DND-41 (cell line): ENCODE results near the gene CXCR5.

Source experiments
- ATAC-seq: fragments of 200-7000 bp; cut with Tn5 transposase; 3 replicates; pipeline ENCODE4 v1.9.1; 2021; ENCODE audit warnings: low read depth; ENCODE audit not compliant: insufficient read depth
- DNase-seq: peaks from one replicate; pipeline ENCODE4 v3.0.0-alpha.2; 2020
- H2AFZ ChIP-seq: 2 replicates; pipeline ENCODE4 v1.6.0; 2012; ENCODE audit warnings: low read depth, low read length
- H3K27ac ChIP-seq: 2 replicates; pipeline ENCODE4 v1.5.1; 2012; ENCODE audit warnings: low read length, inconsistent platforms
- H3K27me3 ChIP-seq: fragments of 200-600 bp; sonication (generic); 2 replicates; pipeline ENCODE4 v1.6.0; 2012; ENCODE audit warnings: low read length, mild to moderate bottlenecking, inconsistent platforms; ENCODE audit not compliant: insufficient read depth, poor library complexity
- H3K36me3 ChIP-seq: 2 replicates; pipeline ENCODE4 v1.5.1; 2012; ENCODE audit warnings: low read length, inconsistent platforms; ENCODE audit not compliant: insufficient read depth
- H3K4me1 ChIP-seq: 2 replicates; pipeline ENCODE4 v1.5.1; 2012; ENCODE audit warnings: mild to moderate bottlenecking, low read length; ENCODE audit not compliant: insufficient read depth
- H3K4me2 ChIP-seq: 2 replicates; pipeline ENCODE4 v1.6.0; 2012; ENCODE audit warnings: mild to moderate bottlenecking, moderate library complexity, low read length, inconsistent platforms; ENCODE audit not compliant: insufficient read depth
- H3K4me3 ChIP-seq, 2 experiments: fragments of 200-600 bp in 1 of 2; shearing (Covaris generic) in 1 of 2; 2 replicates each; pipeline ENCODE4 v1.5.1; 2012 to 2016; ENCODE audit warnings: inconsistent platforms in 2 of 2, low read length in 2 of 2, mild to moderate bottlenecking in 2 of 2, low read depth in 1 of 2, moderate library complexity in 1 of 2
- H3K79me2 ChIP-seq: 2 replicates; pipeline ENCODE4 v1.6.0; 2012; ENCODE audit warnings: low read length, inconsistent platforms; ENCODE audit not compliant: insufficient read depth
- H3K9ac ChIP-seq: 2 replicates; pipeline ENCODE4 v1.6.0; 2012; ENCODE audit warnings: low read depth, mild to moderate bottlenecking, inconsistent platforms, low read length, moderate library complexity
- H3K9me3 ChIP-seq: 2 replicates; pipeline ENCODE4 v1.5.1; 2012; ENCODE audit warnings: low read length, moderate library complexity, mild to moderate bottlenecking, inconsistent platforms; ENCODE audit not compliant: insufficient read depth, severe bottlenecking
- H4K20me1 ChIP-seq: 2 replicates; pipeline ENCODE4 v1.6.0; 2012; ENCODE audit warnings: low read length; ENCODE audit not compliant: insufficient read depth
- EZH2 ChIP-seq: IDR thresholded peaks from 3 replicates; pipeline ENCODE4 v1.6.1; 2012; ENCODE audit warnings: borderline replicate concordance, low read depth, mild to moderate bottlenecking, moderate library complexity, low read length, inconsistent platforms; ENCODE audit not compliant: severe bottlenecking
- TF ChIP-seq, protein P1 (sequence below): IDR thresholded peaks from 2 replicates; pipeline ENCODE4 v1.5.1; 2012; ENCODE audit warnings: borderline replicate concordance, low read length, moderate library complexity, mild to moderate bottlenecking; ENCODE audit not compliant: poor library complexity, severe bottlenecking; ENCODE audit errors: extremely low read depth

The CXCR5 gene

DNA sequence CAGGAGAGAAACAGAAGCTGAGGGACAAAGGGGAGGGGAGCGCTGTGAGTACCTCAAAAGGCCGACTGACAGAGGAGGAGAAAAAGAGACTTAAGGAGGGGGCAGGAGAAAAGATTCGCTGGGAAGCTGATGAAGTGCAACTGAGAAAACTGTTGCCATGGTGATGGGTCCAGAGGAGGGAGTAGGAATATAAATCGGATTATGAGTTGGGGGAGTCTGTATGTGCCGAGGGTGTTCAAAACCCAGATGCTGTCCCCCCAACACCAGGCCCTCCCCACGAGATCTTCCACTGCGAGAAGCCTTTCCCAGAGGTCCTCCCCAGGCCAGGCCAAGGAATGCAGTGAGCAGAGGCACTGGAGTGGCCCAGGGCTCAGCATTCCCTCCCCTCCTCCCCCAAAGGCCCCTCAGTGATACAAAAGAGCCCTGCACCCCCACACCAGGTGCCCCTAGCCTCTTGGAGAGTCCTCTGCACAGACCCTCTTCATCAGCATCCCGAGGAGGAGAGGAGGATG, 55.8 kb downstream of the CXCR5 start:
- no peak for TF ChIP-seq EZH2
- TF ChIP-seq, protein P1, sequence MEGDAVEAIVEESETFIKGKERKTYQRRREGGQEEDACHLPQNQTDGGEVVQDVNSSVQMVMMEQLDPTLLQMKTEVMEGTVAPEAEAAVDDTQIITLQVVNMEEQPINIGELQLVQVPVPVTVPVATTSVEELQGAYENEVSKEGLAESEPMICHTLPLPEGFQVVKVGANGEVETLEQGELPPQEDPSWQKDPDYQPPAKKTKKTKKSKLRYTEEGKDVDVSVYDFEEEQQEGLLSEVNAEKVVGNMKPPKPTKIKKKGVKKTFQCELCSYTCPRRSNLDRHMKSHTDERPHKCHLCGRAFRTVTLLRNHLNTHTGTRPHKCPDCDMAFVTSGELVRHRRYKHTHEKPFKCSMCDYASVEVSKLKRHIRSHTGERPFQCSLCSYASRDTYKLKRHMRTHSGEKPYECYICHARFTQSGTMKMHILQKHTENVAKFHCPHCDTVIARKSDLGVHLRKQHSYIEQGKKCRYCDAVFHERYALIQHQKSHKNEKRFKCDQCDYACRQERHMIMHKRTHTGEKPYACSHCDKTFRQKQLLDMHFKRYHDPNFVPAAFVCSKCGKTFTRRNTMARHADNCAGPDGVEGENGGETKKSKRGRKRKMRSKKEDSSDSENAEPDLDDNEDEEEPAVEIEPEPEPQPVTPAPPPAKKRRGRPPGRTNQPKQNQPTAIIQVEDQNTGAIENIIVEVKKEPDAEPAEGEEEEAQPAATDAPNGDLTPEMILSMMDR = no peak
- no peak overlapping the region; the same call in 1 of the 2 replicates for H3K4me2 ChIP-seq
- H3K4me1 ChIP-seq = peaks cover 16% of the 10 kb centered on the region
- H3K4me3 ChIP-seq = no peak overlapping the region
- H3K27me3 ChIP-seq = no peaks in the 10 kb centered on the region
- DNase-seq (no peak), ATAC-seq (no peak)
- no peaks in the 10 kb centered on the region for H3K9me3 ChIP-seq
- peak overlapping the region; percentile 81 for H3K27ac ChIP-seq
- H2AFZ ChIP-seq = peak overlapping the region; percentile 88; the same call in 1 of the 2 replicates
- H4K20me1 ChIP-seq = no peaks in the 10 kb centered on the region
- H3K36me3 ChIP-seq = no peaks in the 10 kb centered on the region
- H3K79me2 ChIP-seq = no peaks in the 10 kb centered on the region
- H3K9ac ChIP-seq = peak overlapping the region; percentile 45

DNA sequence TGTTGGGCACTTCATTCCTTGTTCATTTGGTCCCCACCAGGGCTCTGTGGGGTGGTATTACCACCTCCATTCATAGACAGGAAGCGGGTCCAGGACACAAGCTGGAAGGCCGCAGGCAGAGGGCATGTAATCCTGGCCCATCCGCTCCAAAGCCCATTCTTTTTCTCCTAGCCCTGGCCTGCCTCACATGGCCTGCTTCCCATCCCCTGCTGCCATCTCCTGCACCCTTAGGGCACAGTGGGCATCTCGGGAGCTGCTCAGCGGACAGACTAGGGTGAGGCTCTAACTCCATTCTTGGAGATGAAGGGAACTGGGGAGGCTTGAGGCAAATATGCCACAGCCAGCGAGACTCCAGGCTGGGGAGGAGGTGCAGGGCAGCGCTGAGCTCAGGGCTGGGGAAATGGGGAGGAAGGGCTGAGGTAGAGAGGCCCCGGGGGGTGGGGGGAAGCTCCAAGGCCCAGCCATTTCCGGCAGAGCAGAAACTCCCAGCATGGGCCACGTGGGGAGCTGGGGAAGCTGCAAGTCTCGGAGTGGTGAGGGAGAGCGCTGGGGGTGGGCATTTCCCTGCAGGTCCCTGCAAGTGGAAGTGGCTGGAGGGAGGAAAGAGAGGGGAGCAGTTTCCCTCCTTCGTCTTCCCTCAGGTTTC, 56.4 kb downstream of the CXCR5 start:
- H4K20me1 ChIP-seq = no peaks in the 10 kb centered on the region
- H3K9ac ChIP-seq = peak overlapping the region; percentile 45
- ATAC-seq (peak; percentile 99), DNase-seq (peak; percentile 89)
- H3K4me3 ChIP-seq = peak overlapping the region in 1 of 2 experiments; percentile 23; a peak in 1 of 4 replicates
- no peaks in the 10 kb centered on the region for H3K36me3 ChIP-seq
- no peaks in the 10 kb centered on the region for H3K9me3 ChIP-seq
- peak overlapping the region; percentile 88 for H2AFZ ChIP-seq
- no peak for TF ChIP-seq EZH2
- TF ChIP-seq, protein P1 = no peak
- no peaks in the 10 kb centered on the region for H3K79me2 ChIP-seq
- H3K4me1 ChIP-seq = peaks cover 16% of the 10 kb centered on the region
- H3K4me2 ChIP-seq = peak overlapping the region; percentile 57
- H3K27me3 ChIP-seq = no peaks in the 10 kb centered on the region
- H3K27ac ChIP-seq = peak overlapping the region; percentile 81

DNA sequence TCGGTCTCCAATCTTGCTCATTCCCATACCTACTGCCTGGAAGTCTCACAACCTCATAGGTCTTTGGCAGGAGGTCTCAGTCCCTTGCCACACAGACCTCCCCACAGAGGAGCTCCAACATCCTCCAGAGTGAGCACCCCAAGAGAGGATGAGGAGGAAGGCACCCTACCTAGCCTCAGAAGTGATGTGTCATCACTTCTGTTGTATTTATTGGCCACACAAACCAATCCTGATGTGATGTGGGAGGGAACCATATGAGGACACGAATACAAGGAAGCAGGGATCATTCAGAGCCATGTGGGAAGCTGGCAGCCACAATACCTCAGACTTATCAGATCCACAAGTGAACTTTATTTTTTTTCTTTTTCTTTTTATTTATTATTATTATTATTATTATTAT, 63.4 kb downstream of the CXCR5 start:
- DNase-seq = no peak
- Histone ChIP-seq H3K36me3 (no peaks in the 10 kb centered on the region), H3K4me1 (no peaks in the 10 kb centered on the region), H2AFZ (no peak overlapping the region), H3K4me3 (no peak overlapping the region), H3K79me2 (no peaks in the 10 kb centered on the region), H3K9ac (no peak overlapping the region), H3K9me3 (no peaks in the 10 kb centered on the region), H3K27me3 (peaks cover 8% of the 10 kb centered on the region), H3K4me2 (no peak overlapping the region), H4K20me1 (no peaks in the 10 kb centered on the region), H3K27ac (no peak overlapping the region)
- TF ChIP-seq, protein P1 = no peak
- no peak for TF ChIP-seq EZH2
- ATAC-seq = no peak
